GM18502 (cell line): ENCODE data around the gene CHCHD6.

Experiments used
- ATAC-seq: cut with Tn5 transposase; IDR thresholded peaks from one replicate; pipeline ENCODE4 v1.9.1; 2021; ENCODE audit warnings: mild to moderate bottlenecking; ENCODE audit not compliant: unreplicated experiment, poor library complexity

Gene CHCHD6

DNA sequence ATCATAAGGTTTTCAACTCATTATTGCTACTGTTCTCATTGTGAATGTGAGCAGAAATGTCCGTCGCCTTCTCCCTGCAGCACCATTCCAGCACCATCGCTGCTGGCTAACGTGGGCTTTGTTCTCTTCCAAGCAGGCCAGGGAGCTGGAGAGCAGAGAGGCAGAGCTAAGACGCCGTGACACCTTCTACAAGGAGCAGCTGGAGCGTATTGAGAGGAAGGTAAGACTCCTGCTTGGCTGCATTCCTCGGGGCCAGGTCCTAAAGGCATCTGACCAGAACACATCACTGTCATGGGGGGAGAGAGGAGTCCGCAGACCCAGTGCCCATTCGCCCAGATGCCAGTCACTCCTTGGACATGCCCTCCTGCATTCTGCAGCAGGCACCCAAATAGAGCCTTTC lies 148.5 kb downstream of the CHCHD6 start:
- ATAC-seq, result no peak

DNA sequence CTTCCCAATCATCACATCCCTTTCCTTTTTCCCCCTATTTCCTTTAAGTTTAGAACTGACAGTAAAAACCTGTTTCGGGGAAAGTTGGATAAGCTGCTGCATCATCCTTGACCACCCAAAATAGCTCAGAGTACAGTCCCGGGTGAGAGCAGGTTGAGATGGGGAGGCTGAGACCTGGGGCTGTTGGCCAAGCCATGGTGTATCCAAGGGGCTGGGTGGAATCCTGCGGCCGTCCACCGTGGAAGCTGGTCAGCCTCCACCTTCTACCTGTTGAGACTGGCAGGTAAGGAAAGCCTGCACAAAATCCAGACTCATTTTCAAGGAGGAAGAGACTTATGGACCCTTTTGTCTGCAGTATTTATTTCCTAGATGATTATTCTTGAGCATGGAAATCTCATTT lies 150.6 kb downstream of the CHCHD6 start:
- ATAC-seq, result no peak

DNA sequence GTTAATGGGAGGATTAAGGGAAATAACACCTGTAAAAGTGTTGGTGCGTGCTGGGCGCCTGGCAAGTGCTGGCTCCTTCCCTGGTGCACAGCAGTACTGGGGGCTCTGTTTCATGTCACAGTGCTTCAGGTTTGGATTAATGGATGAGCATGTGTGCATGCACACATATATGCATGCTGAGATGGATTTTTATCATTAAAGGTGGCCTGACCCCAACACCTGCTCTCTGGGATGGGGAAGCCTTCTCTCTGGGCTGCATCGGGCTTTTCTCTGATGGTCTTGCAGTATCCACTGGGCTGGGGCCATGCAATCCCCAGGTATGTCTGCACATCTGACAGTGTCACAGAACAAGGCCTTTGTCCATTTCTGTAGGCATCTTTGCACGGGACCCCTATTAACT lies 151.3 kb downstream of the CHCHD6 start:
- no peak for ATAC-seq

DNA sequence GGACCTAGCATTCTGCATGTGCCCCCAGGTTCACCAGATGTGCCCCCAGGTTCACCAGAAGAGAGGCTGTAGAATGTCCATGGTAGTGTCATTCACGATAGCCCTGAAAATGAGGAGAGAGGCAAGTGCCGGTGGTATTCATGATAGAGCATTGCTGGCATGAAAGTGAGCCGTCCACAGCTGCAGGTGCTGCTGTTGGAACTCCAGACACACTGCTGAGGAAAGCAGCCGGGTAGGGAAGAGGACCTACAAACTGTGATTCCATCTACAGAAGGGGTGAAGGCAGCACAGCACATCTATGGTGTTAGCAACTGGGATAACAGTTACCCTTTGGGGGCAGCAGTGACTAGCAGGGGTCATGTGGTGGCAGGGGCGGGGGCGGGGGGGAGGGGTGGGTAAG lies 153.9 kb downstream of the CHCHD6 start:
- no peak for ATAC-seq

DNA sequence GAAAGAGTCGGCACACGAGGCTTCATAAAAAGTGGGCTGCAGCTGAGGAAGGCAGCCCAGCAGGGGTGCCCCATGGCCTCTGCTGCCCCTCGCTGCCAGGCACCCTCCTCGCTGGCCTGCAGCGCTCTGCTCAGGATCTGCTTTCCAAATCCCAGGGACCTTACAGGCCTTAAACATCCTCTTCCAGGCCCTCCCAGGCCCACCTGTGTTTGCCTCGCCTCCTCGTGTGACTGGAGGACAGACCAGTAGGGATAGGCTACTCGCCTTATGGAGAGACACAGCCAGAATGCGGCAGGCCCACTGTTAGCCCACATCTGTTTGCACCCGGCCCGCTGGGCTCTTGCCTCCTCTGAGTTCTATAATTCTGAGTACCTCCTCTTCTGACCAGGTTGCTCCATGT lies 154.4 kb downstream of the CHCHD6 start:
- ATAC-seq, result no peak

DNA sequence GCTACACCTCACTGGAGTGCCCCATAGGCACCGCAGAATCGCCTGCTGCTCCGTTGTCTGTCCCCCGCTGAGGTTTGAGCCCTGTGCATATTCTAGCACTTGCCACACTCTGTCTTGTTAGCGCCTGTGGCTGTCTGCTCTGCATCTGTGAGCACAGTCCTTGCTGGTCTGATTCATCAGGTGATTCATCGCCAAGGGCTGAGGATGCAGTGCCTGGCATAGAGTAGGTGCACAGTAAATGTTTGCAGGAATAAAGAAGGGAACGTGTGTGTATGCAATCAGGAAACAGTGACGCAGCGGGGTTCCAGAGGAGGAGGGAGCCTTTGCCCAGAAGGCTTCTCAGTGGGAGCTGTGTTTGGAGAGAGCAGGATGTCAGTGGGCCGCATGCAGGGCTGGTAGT lies 154.8 kb downstream of the CHCHD6 start:
- ATAC-seq, result no peak

DNA sequence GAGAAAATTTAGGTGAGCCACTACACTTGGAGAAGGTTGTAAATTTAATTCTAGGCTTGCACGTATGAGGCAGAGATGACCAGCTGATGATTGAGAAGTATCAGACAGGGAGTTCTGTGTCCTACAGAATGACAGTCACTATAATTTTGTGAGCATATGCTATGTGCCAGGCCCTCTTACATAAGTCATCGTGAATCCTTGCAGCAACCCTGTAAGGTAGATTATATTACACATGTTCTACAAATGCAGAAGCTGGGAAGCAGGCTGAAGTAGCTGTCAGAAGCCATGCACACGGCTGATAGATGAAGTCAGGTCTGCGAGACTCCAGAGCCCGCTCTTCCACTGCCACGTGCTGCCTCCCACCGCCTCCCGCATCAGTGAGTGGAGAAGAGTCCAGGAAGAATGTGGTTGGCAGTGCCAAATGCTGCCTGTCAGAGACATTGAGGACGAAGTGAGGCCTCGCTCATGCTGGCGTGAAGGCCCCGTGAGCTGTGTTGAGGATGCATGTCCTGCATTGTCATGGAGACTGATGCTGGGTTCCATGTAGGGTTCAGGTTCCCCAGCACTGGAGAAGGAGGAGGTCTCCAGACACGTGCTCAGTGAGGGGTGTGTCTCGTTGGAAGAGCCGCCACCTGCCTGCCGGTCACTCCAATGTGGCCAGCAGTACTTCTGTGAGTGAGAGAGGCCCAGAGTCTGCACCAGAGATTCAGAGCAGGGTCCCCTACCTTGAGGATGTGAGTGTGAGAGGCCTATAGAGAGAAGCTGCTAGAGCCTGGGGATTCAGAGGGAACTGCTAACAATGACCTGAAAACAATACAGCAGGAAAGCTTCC lies 155.6 kb downstream of the CHCHD6 start:
- ATAC-seq, result no peak

DNA sequence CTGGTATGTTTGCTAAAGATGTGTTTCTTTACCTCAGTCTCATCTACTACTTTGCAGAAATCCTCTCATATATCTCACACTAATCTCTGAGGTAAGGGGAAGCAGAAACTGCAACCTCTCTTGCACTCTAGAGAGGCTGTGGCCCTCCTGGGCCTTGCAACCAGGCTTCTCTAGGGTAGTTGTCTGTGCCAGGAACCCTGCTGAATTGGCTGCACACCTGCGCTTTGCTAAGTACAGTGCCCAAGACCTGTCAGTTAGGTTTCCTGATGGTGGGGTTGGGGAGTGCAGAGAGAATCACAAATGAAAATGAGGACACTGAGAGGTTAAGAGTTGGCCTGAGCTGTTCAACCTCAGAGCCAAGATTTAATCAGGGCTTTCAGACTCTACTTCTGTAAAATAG lies 161.7 kb downstream of the CHCHD6 start:
- no peak for ATAC-seq

DNA sequence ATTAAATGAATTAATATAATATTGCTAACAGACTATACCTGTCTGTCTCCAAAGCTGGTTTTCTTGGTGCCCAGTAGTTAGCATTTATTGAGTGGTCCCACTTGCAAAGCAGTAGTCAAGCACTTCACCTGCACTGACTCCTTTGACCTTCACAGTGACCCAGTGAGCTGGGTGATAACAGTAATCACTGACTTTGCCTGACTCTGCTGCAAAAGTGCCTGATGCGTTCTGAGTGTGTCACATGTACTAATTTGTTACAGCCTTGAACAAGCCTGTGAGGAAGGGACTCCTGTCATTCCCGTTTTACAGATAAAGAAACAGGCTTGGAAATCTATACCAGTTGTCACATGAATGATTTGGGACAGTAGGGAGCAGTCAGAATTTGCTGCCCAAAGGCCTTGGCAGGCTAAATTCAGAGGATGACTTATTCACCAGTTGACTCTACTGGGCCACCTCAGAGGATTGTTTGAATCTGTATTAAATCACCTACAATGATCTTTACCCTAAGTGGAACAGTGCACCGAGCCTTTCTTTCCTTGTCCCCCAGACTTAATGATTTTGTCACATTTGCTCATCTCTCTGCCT lies 162.2 kb downstream of the CHCHD6 start:
- ATAC-seq, result no peak

DNA sequence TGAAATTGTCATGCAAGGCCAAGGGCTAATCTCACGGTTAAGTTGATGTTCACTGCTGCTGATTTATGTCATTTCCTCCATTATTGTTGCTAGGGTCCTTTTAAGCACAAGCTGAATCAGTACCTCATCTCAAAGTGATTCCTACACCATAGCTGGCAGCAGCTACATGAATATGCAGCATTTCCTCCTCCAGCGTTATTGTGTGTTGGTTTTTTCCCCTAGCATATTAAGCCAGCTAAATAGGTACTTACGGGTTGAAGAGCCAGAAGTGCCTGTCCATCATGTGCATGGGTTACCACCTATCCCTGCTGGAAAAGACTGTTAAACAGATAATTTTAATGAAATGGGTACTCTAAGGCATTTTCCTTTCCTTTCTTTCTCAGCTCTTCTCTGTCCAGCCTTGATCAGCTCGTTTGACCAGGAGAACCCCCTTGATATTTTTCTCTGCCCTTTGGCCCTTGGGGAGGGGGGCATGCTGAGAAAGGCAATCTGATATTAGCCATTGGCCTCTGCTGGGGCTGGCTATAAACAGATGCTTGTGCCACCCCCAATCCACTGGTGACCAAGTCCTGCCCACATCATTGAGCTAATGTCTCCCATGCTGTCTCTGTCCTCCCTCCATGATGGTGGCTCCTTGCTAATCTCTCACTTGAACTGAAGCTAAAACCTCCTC lies 163.3 kb downstream of the CHCHD6 start:
- no peak for ATAC-seq

DNA sequence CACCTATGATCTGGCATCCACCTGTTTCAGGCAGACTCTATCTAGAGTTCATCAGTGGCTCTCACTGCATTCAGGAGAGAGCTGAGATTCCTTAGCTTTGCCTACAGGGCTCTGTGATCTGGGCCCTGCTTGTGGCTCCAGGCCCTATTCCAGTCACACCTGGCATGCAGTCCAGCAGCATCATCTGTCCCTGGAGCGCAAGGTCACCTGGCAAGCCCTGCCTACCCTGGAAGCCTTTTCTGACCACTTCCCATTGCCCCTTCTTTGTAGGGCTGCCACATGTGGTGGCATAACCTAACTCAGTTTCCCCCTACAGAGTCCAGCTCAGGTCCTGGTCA lies 163.8 kb downstream of the CHCHD6 start:
- ATAC-seq, result no peak

DNA sequence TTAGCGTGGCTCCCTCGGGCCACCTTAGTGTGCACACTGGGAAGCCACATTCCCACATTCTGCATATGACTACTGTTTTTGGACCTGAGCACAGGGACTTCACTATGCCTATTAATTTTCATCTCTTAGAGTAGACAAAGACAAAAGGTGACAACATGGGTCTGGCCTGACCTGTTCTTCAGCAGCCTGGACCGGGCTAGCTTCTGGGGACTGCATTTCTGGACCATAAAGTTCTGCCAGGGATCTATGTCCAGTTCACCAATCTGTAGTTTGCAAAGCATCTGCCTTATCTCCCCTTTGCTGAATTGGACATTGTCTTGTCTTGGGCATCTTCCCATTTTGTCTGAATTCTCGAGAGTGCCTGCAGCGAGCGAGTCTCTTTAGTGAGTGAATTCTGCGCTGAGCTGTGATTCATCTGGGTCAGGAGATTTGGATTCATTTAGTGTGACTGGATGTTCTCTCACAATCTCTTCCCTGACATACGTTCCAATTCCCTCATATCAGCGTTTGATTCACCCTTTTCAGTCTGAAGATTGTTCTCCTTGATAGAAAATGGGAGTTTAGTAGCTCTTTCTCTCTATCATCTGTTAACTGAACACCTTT lies 166.7 kb downstream of the CHCHD6 start:
- ATAC-seq, result no peak

DNA sequence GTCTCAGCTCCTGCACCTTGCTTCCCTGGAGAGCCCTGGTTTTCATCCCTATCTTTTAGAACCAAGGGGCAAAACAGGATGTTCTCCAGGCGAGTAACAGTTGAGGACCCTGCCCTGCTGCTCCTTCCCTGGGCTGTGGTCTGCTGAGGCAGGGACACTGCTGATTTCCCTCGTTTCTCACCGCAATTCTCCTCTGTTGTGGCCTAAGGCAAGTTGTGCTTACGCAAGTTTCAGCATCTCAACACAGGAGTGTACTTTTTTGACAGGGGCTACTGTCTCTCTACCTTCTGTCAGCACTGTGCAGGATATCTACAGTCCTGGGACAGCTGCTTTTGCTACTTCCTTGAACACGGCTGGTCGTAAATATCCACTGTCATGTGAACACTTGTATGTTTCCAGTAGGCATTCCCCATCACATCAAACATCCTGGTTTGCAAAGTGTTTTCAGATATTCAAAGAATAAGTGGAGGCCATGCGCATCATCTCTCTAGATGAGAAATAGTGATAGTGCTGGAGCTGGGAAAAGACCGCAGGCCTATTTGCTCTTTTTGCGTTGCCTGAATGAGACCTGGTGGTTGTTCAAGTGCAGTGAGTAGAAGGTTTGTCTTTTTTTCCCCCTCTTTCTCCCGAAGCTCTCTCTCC lies 168.8 kb downstream of the CHCHD6 start:
- no peak for ATAC-seq

DNA sequence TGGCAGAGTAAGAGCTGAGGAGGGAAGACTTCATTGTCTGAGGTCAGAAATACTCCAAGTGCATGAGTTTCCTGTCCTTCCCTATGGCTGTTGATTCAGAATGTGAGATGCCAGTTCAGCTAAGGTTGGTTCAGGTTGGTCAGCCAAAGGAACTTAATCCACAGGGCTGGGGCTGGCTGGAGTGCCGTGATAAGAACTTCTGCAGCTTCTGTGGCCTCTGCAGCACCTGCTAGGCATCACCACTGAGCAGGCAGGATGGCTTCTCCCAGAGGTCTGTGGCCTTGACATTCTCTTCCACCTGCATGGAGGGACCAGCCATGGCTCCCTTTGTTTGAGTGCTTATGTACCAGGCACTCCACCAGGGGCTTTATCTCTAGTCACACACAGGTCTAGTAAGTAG lies 169.4 kb downstream of the CHCHD6 start:
- no peak for ATAC-seq

DNA sequence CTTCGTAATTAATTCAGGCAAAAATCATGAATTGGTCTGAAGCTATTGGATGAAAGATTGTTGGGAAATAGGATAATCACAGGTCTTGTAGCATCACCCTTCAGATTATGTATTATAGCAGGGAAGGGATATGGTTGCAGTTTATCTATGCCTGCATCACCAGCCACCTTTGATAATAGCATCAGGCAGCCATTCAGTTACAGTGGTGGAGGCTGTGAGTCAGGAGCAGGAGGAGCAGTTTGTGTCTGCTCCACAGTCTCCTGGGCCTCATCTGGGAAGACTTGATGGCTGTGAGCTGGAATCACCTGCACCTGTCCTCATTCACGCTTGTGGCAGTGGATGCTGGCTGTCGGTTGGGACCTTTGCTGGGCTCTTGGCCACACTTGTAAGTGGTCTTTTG lies 174.6 kb downstream of the CHCHD6 start:
- ATAC-seq, result no peak

DNA sequence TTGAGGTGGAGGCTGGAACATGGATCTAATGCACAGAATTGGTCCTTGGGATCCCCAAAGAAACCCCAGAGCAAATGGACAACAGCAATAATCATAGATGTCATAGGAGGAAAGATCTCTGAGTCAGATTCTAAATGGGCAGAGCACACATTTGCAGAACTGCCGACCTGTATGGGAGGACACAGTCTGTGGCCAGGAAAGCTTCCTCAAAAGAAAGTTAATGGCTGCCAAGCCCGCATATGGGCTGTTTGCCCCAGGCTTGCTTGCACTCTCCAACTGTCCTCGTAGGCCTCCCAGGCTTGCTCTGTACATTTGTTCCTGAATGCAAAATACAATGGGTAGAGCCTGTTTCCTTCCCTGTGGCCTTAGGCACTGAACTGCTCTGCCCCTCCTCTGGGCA lies 176.9 kb downstream of the CHCHD6 start:
- no peak for ATAC-seq

DNA sequence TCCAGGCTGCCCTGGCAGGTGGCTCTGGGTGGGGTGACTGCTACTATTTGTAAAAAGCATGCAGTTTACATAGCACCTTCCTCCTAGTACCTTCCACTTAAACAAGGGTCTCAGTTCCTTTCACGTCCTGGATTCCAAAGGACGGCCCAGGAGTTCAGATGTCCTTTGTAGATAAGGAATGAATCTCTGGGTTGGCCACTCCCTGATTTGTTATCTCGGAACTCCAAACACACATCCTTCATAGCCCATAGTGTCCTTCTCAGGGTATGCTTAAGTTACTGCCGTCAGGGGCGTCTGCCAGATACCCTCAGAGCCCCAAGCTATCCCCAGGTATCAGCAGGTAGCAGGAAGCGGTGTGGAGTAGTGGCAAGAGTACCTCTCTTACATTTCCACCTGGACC lies 177.8 kb downstream of the CHCHD6 start:
- ATAC-seq, result no peak

DNA sequence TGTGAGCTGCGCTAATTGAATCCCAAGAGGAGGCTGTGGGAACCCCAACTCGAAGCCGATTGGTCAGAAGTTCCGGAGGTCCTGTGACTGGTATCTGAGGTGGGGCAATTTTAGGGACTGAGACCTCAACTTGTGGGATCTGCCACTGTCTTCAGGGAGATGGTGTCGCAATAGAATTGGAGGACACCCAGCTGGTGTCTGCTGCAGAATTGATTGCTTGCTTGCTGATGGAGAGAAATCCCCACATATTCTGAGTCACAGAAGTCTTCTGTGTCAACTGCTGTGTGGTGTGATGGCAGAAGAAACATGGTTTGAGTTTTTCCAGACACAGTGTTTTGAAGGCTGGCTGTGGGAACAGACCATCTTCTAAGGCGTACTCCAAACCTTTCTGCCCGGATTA lies 179.2 kb downstream of the CHCHD6 start:
- no peak for ATAC-seq

DNA sequence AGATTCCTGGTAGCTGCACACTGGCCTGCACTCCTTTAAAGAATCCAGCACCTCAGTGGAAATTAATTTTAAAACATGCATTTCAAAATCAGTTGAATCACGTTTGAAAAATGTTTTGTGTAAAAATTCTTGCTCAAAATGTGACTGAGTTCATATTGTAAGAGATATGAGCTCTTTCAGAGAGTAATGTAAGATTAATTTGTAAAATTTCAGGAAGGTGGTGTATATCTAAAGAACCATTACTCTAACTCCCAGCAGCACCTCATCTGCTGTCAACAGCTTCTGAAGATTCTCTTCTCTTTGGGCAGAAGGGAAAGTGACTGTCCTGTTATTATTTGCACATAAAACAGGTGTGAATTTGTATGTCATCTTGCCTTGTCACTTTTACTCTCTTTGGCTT lies 181.4 kb downstream of the CHCHD6 start:
- no peak for ATAC-seq

DNA sequence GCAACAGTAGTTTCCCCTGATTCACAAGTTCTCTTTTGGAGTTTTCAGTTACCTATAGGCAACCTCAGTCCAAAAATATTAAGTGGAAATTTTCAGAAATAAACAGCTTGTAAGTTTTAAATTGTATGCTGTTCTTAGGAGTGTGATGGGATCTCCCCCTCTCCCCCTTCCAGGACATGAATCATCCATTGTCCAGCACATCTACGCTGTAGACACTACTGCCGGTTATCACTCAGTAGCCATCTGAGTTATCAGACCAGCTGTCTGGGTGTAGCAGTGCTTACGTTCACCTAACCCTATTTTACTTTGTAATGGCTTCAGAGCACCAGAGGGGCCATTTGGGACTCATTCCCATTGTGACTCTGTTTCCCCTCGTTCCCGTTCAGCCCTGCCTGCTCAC lies 182.2 kb downstream of the CHCHD6 start:
- ATAC-seq, result no peak

DNA sequence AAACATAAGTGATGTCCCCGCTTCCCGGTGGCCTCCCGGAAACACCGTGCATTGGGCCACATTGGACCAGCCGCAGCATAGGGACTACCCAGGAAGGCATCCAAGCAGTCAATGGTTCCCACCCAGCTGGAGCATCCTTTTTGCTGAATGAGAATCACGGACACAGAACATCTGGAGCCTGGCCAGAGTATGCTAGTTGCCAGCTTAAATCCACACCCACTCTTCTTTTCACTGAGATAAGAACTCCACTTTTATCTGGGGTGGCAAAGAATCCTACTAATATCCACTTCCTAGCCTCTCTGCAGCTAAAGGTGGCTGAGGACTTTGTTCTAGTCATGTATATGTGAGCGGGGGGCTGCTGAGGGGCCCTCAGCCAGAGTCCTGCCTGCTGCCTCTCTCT lies 183.6 kb downstream of the CHCHD6 start:
- no peak for ATAC-seq
